Measurements from ENCODE around the gene ANKIB1. TPM values are rescaled to one million over a fixed set of nuclear protein-coding genes. Genes with fewer than 3 reads are reported as not detected.
"Not testable (repeated sequence)": the region's sequence is repeated elsewhere in the genome, so short reads cannot be mapped to it uniquely, and the experiment has no call there.

ANKIB1 gene
- total RNA-seq, 2 donors from 2014 or later = 33.3 to 37.1 TPM

DNA sequence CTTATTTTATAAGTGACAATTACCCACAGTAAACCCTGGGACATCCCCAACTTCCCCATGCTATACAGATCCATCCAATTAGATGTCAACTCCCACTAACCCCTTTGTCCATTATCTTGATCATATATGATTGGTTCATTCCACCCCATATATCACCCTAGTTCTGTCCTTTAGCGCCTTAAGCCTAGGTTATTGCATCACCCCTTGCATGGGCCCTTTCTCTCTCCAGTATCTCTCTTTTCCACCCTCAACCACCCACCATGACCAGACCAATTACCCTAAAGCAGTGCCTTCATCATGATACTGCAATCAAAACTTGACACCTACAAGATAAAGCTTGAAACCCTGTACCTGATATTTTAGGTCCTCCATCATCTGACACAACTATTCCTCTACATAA is 163.6 kb downstream of the ANKIB1 start:
- DNase-seq (ENCODE audit: low spot score) (no peak), ATAC-seq (ENCODE audit: insufficient number of reproducible peaks, low FRiP score, low read depth) (no peak)
- H3K4me1 ChIP-seq (ENCODE audit: control insufficient read depth in 1 of 2, low read depth in 2 of 2) = no peaks in the 10 kb centered on the region
- H3K4me3 ChIP-seq = no peak overlapping the region
- H3K27ac ChIP-seq = no peak overlapping the region
- TF ChIP-seq, protein P1, sequence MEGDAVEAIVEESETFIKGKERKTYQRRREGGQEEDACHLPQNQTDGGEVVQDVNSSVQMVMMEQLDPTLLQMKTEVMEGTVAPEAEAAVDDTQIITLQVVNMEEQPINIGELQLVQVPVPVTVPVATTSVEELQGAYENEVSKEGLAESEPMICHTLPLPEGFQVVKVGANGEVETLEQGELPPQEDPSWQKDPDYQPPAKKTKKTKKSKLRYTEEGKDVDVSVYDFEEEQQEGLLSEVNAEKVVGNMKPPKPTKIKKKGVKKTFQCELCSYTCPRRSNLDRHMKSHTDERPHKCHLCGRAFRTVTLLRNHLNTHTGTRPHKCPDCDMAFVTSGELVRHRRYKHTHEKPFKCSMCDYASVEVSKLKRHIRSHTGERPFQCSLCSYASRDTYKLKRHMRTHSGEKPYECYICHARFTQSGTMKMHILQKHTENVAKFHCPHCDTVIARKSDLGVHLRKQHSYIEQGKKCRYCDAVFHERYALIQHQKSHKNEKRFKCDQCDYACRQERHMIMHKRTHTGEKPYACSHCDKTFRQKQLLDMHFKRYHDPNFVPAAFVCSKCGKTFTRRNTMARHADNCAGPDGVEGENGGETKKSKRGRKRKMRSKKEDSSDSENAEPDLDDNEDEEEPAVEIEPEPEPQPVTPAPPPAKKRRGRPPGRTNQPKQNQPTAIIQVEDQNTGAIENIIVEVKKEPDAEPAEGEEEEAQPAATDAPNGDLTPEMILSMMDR (IDR thresholded peaks at IDR 0.05) = no peak
- H3K9me3 ChIP-seq = no peaks in the 10 kb centered on the region
- H3K27me3 ChIP-seq (replicated peaks; ENCODE audit: insufficient read depth) = no peaks in the 10 kb centered on the region
- no peaks in the 10 kb centered on the region for H3K36me3 ChIP-seq

DNA sequence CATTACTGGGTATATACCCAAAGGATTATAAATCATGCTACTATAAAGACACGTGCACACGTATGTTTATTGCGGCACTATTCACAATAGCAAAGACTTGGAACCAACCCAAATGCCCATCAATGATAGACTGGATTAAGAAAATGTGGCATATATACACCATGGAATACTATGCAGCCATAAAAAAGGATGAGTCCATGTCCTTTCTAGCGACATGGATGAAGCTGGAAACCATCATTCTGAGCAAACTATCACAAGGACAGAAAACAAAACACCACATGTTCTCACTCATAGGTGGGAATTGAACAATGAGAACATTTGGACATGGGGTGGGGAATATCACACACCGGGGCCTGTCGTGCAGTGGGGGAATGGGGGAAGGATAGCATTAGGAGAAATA is 164.4 kb downstream of the ANKIB1 start:
- not testable (repeated sequence) for H3K27me3 ChIP-seq (replicated peaks; ENCODE audit: insufficient read depth); ATAC-seq (ENCODE audit: insufficient number of reproducible peaks, low FRiP score, low read depth); DNase-seq (ENCODE audit: low spot score); H3K36me3 ChIP-seq; H3K9me3 ChIP-seq; H3K27ac ChIP-seq; H3K4me1 ChIP-seq (ENCODE audit: control insufficient read depth in 1 of 2, low read depth in 2 of 2); H3K4me3 ChIP-seq

GRCh38 chr7:92412745-92413144 is 167.0 kb downstream of the ANKIB1 start:
- TF ChIP-seq, protein P1 (IDR thresholded peaks at IDR 0.05) = no peak
- Histone ChIP-seq H3K36me3 (no peaks in the 10 kb centered on the region), H3K27ac (no peak overlapping the region), H3K27me3 (replicated peaks; ENCODE audit: insufficient read depth) (no peaks in the 10 kb centered on the region), H3K4me3 (no peak overlapping the region), H3K4me1 (ENCODE audit: control insufficient read depth in 1 of 2, low read depth in 2 of 2) (no peaks in the 10 kb centered on the region), H3K9me3 (no peaks in the 10 kb centered on the region)
- ATAC-seq (ENCODE audit: insufficient number of reproducible peaks, low FRiP score, low read depth) (no peak), DNase-seq (ENCODE audit: low spot score) (no peak)

GRCh38 chr7:92413550-92413949 is 167.8 kb downstream of the ANKIB1 start:
- Histone ChIP-seq H3K27me3 (replicated peaks; ENCODE audit: insufficient read depth) (no peaks in the 10 kb centered on the region), H3K27ac (no peak overlapping the region), H3K4me3 (no peak overlapping the region), H3K4me1 (ENCODE audit: control insufficient read depth in 1 of 2, low read depth in 2 of 2) (no peaks in the 10 kb centered on the region), H3K9me3 (no peaks in the 10 kb centered on the region), H3K36me3 (no peaks in the 10 kb centered on the region)
- no peak for DNase-seq (ENCODE audit: low spot score)
- ATAC-seq (ENCODE audit: insufficient number of reproducible peaks, low FRiP score, low read depth) = no peak
- TF ChIP-seq, protein P1 (IDR thresholded peaks at IDR 0.05) = no peak

DNA sequence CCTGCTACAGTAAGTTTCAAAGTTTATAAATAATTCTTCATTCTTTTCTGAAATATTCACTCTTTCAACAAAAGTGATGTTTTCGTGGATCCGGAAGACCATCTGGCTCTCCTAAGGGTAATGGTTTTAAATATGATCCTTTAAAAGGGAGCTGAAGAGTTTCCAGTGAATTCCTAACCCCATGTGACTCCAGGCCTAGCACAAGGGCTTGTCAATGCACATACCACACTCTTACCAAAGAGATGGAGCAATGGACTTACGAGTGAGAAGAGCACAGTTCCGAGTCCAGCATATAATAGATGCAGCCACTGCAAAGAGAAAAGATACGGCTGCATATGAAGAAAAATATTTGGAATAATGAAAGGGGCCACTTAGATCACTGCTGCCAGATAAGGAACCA is 169.5 kb downstream of the ANKIB1 start:
- Histone ChIP-seq H3K9me3 (no peaks in the 10 kb centered on the region), H3K27me3 (replicated peaks; ENCODE audit: insufficient read depth) (no peaks in the 10 kb centered on the region), H3K4me3 (no peak overlapping the region), H3K4me1 (ENCODE audit: control insufficient read depth in 1 of 2, low read depth in 2 of 2) (no peaks in the 10 kb centered on the region), H3K36me3 (no peaks in the 10 kb centered on the region), H3K27ac (no peak overlapping the region)
- ATAC-seq (ENCODE audit: insufficient number of reproducible peaks, low FRiP score, low read depth) = no peak
- DNase-seq (ENCODE audit: low spot score) = no peak
- TF ChIP-seq, protein P1 (IDR thresholded peaks at IDR 0.05) = no peak

GRCh38 chr7:92417913-92418312 is 172.1 kb downstream of the ANKIB1 start:
- TF ChIP-seq, protein P1 (IDR thresholded peaks at IDR 0.05) = no peak
- Histone ChIP-seq H3K9me3 (no peaks in the 10 kb centered on the region), H3K4me1 (ENCODE audit: control insufficient read depth in 1 of 2, low read depth in 2 of 2) (no peaks in the 10 kb centered on the region), H3K27me3 (replicated peaks; ENCODE audit: insufficient read depth) (no peaks in the 10 kb centered on the region), H3K36me3 (no peaks in the 10 kb centered on the region), H3K4me3 (no peak overlapping the region), H3K27ac (no peak overlapping the region)
- DNase-seq (ENCODE audit: low spot score) (no peak), ATAC-seq (ENCODE audit: insufficient number of reproducible peaks, low FRiP score, low read depth) (no peak)
